ENCODE data around the gene INO80D.
"Not testable (repeated sequence)": the region's sequence is repeated elsewhere in the genome, so short reads cannot be mapped to it uniquely, and the experiment has no call there.

Gene INO80D

DNA sequence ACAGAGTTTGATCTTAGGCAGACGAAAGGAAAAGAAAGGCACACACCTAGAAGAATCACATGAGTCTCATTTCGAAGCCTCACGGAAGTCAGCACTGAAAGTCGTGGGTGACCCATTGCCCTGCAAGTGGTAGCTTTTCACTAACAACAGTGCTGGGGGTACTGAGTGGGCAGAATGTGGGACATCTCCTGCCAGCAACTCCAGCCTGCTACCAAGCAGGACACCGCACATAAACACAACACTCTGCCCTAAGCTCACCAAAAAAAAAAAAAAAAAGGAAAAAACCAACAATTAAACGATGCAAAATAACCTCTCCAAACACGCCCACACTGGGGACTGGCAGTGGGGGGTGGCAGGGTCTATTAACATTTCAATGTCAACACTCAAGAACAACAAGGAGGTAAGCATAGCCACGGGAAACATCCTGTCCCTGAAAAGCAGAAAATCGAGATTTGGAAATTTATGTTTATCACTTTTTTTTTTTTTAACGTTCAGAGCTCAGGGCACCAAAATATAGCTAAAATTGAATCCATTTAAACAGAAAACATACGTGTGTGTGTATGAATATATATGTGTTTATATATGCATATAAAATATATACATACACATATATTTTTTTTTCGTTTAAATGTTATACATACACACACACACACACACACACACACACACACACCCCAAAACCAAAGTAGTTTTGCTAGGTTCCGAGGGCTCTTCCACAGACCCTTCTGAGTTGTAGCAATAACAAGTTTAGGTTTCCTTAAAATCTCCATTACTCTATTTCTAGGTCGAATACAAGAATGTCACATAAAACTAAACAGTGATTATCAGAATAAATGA is 2.2 kb downstream of the INO80D start:
- DNase-seq: no peak

DNA sequence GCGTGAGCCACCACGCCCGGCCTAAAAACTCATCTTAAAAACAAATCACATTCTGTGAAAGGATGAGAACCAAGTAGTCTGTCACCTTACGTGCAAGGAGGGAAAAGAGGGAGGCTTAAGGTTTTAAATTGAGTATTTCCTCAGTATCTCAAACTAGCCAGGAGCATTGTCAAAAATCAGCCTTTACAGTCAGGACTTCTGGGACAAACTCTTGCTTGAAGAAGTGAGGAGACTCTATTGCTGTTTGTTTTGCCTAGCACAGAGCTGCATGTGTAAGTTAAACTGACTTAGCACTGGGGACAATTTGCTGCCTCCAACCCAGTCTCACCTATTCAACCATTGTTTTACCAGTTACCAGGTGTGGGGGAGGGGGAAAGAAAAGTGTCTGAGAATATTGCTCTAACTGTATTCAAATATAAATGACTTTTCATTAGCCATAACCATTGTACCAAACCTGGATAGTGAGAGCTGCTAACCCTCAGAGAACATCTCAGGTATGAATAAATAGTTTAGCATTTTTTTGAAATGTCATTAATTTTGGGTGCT is 3.6 kb downstream of the INO80D start:
- DNase-seq: no peak

DNA sequence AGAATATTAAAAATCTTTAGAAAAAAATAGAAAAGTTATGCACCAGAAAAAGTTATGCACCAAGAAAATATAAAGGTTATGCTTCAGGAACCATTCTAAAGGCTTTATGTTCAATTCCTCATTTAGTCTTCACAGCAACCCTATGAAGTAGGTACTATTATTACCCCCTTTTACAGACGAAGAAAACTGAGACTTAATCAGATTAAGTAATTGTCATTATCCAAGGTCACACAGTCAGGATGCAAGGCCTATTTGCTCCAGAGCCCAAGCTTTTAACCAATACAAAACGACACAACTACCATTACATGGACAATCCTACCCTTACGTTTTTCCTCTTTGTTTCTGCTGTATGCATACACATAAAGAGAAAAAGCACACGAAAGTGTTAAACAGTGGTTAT is 5.0 kb downstream of the INO80D start:
- no peak for DNase-seq

DNA sequence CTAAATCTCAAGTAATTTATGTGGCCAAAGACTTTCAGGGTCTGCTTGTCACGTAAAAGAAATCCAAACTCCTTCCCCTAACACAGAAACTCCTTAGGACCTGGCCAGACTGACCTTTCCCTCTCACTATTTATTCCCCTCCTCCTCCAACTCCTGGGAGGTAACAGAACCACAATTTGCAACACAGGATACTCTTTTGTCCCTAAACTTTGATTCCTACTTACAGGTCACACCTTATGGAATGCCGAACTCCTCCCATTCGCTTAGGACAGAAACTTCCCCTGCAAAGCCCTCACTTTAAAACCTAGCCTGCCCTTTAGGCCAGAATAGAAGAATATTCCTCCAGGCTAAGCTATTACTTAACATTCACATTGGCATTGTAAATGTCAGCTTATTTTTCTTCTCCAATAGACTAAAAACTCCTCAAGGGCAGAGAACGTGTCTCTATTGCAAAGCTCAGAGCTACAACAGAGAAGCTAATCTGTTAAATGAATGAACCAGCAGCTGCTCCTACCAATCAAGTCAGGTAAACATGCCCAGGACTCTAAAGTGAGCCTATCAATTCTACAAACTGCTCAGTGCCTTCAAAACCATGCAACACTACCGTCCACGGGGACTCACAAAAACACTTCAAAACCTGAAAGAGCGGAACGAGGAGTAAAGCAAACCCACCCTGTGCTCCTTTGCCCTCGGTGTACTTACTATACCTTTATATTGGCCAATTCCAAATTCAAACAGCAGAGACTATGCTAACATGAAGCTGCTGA is 6.1 kb downstream of the INO80D start:
- no peak for DNase-seq

DNA sequence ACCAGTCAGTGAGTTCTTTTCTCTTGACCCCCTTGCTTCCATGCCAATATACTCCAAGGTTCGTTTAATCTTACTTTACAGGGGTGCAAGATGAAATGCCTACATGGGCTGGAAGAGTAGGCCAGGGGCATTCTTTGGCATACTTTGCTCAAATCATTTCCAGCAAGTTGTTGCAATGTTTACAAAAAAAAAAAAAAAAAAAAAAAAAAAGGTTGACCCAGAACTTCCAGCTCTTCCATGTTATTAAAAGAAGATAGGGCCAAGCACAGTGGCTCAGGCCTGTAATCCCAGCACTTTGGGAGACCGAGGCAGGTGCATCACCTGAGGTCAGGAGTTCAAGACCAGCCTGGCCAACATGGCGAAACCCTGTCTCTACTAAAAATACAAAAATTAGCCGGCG is 8.1 kb downstream of the INO80D start:
- DNase-seq: not testable (repeated sequence)

DNA sequence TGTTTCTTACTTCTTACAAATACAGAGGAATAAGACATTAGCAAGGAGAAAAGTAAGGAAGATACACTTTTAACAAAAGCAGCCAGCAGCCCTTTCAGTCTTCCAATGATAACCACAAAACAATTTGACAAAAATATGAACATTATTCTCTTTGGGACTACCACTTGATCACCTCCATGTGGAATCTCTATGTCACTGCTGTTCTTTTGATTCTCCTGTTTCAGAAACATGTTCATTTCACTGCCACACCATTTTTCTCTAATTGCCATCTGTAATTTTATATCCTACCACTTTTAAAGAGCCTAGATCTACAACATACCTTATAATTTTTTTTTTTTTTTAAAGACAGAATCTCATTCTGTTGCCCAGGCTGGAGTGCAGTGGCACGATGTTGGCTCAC is 10.9 kb downstream of the INO80D start:
- DNase-seq: no peak

DNA sequence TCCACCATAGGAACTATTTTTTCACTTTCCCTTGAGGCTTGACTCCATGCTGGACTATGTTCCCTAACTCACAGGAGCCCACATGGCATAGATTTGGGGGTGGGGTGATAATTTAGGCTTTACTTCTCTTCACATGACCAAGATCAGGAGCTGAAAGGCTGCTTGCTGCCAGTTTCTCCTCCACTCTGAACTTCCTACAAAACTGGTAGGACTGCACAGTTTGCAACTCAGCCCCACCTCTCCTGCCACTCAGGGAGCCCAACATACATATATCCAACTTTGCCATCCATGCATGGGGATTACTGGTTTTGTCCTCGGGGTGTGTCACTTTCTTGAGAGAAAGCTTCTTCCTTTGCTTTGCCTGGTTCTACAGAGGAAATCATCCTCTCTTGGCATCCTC is 14.2 kb downstream of the INO80D start:
- no peak for DNase-seq

DNA sequence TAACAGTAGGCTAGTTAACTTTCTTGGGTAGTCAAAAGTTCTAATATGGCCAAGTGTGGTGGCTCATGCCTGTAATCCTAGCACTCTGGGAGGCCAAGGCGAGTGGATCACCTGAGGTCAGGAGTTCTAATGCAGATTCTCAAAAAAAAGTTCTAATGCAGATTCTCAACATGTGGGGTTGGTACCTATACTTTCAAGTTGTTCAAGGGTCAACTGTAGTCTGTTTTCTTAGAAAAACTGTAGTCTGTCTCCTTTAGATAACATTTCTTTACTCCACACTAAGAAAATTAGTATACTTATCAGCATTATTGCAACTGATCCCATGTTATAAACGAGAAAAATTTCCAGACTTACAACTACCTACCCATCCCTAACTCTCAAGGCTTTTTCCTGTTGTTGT is 16.6 kb downstream of the INO80D start:
- no peak for DNase-seq

DNA sequence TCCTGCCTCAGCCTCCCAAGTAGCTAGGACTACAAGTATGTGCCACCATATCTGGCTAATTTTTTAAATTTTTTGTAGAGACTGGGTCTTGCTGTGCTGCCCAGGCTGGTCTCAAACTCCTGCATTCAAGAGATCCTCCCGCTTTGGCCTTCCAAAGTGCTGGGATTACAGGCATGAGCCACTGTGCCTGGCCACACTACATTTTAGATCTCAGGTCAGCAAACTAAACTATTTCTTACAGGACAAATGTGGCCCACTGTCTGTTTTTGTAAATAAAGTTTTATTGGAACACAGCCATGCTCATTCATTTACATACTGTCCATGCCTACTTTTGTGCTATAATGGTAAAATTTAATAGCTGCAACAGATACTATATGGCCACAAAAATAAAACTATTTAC is 17.8 kb downstream of the INO80D start:
- DNase-seq: no peak

DNA sequence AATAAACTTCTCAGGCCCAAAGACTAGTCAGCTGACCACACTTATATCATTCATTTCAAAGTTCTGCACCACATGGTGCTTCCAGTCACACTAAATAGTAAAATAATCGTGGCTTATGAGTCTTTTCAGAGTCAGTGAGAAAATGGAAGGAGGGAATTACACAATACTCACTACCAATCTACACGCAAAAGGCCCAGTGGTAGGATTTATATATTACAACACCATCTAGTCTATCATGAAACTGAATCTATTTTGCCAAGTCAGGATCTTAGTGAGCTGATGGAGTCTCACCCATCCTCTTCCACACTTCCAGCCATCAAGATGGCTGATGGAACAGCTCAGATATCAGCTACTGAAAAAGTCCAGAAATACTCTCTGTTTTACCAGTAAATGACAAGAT is 21.9 kb downstream of the INO80D start:
- no peak for DNase-seq

DNA sequence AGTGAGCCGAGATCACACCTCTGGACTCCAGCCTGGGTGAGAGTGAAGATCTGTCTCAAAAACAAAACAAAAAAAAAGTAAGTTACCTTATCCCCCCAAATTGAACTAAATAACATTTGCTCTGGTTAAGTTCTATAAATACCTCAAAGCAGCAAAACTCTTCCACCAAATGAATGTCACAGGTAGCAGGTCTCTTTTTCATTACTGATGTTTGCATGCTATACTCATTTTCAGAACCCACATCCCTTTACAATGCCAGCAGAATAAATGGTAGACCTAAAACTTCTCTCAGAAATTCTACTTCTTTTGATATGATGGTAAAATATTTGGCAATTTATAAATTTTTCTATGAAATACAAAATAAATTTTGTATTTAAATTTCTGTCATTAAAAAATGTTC is 22.3 kb downstream of the INO80D start:
- DNase-seq: no peak

DNA sequence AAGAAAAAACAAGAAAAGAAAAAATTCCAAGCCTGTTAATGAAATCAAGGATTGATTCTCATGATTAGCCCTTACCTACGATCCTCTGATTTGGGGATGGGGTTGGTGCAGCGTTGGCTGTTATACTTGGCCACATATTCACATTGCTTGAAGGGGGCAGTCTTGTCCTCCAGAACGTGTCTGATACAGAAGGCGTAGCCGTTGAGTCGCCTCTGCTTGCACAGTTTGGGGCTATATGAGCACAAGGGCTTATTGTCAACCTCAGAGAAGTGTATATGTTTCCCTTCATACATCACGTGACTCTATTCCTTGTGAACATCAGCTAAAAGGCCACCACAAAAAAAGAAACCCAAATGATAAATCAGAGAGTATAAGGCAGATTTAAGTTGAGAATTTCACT is 23.2 kb downstream of the INO80D start:
- DNase-seq: no peak

DNA sequence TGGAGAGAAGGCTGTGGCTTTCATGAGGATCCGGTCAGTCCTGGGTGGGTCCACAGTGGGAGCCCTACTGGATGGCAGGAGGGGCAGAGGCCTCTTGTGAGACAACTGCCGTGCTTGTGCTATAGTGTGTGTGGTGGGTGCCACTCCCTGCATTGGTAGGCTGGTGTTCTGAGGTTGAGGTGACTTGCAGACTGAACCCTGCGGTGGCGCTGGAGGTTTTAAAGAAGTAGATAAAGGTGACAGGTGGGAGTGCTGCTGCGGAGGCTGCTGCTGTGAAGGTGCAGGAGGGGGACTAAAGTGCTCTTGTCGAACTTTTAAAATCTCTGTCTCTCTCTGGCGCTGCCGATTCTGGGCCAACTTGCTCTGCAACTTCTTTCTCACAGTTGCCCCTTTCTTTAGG is 29.7 kb downstream of the INO80D start:
- DNase-seq: no peak

DNA sequence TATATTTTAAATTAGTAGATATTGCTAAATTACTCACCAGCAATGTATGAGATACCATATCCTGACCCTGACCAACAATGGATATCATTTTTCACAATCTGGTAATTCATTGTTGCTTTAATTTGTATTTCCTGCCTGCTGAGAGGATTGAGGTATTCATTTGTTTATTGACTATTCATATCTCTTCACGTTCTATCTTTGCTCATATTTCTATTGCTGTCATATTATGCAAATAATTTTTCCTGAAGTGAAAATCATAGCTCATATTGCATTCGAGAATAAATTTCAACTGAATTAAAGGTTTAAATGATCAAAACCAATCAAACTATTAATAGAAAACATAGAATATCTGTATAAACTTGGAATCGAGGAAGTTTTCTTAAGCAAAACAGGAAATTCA is 31.0 kb downstream of the INO80D start:
- no peak for DNase-seq

DNA sequence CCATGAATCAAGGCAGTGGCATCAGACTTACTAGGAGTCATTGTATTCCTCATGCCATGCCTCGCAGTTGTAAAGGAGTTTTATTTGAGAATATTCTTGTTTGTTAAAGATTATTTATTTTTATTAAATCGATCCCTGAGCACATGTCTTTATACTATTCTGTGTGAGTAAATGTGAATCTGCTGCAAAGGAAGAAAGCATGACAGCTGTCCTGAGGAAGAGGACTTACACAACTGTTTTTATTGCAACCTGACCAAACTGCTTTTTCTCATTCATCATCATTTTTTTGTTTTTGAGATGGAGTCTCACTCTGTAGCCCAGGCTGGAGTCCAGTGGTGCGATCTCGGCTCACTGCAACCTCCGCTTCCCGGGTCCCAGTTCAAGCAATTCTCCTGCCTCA is 34.1 kb downstream of the INO80D start:
- no peak for DNase-seq

DNA sequence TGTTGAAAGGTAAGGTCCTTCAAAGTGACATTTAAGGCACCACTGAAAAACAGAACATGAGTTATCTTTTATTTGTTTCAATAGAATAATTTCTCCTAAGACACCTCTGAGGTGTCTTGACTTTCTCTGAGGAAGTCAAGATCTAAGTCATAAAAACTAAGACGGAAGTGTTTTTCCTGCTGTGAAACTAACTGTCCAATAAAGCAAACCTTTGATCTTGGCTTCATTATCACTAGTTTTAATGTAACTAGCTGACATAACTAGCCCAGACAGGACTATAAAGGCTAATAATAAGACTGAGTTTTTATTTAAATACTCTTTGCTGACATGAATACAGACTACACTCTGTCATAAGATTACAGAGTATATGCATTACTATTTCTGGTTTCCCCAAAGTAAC is 36.6 kb downstream of the INO80D start:
- no peak for DNase-seq

DNA sequence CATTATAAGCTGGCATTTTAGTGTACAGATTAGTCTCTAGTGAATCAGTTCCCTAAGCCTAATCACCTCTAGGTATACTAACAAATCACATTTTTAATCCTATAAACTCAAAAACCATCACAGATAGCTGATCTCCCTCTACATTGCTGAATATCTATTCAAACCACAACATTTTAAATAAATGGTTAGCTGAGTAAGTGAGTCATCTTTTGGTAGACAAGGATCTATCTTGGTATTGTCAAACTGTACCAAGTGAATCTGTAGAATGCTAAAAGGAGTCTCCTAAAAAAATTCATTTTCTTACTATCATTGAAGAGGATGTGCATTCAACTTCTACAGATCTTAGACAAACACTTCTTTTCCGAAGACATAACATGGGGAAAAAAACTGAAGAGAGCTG is 40.7 kb downstream of the INO80D start:
- DNase-seq: no peak

DNA sequence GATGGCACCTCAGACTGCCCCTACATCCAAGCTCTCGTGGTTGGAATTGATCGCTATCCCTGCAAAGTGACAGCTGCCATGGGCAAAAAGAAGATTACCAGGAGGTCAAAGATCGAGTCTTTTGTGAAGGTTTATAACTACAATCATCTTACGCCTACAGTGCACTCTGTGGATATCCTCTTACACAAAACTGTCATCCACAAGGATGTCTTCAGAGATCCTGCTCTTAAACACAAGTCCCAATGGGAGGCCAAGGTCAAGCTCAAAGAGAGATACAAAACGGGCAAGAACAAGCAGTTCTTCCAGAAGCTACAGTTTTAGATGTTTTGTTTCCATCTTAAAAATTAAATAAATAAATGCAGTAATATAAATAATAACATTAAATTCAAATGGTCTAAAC is 45.4 kb downstream of the INO80D start:
- no peak for DNase-seq

DNA sequence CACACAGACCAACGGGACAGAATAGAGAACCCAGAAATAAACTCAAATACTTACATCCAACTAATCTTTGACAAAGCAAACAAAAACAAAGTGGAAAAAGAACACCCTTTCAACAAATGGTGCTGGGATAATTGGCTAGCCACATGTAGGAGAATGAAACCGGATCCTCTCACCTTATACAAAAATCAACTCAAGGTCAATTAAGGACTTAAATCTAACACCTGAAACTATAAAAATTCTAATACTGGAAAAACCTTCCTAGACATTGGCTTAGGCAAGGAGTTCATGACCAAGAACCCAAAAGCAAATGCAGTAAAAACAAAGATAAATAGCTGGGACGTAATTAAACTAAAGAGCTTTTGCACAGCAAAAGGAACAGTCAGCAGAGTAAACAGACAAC is 50.6 kb downstream of the INO80D start:
- DNase-seq: not testable (repeated sequence)

DNA sequence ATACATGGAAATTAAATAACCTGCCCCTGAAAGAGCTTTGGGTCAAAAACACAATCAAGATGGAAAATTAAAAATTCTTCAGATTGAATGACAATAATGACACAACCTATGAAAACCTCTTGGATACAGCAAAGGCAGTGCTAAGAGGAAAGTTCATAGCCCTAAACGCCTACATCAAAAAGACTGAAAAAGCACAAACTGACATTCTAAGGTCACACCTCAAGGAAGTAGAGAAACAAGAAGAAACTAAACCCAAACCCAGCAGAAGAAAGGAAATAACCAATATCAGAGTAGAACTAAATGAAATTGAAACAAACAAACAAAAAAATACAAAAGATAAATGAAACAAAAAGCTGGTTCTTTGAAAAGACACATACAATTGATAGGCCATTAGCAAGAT is 52.5 kb downstream of the INO80D start:
- DNase-seq: not testable (repeated sequence)

DNA sequence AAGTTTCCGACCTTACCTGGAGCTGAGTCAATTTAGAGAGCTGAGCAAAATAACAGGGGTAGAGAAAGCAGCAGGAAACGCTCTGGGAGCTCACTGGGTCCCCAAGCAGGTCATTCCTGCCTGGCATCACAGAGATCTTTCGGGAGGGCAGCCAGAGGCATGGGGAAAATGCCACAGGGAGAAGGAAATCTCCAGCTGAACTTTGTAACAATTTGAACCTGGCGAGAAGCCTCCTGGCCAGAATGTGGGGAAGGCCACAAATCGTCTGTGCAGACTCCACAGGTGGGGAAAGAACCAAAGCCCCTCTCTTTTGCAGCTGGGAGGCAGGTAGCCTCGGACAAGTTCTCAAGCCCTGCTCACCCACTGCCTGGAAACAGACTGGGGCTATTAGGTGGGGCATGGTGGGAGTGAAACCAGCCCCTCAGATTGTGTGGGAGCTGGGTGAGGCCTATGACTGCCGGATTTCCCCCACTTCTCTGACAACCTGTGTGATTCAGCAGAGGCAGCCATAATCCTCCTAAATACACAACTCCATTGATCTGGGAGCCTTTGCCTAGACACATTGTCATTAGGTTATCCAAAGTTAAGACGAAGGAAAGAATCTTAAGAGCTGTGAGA is 53.9 kb downstream of the INO80D start:
- DNase-seq: no peak

DNA sequence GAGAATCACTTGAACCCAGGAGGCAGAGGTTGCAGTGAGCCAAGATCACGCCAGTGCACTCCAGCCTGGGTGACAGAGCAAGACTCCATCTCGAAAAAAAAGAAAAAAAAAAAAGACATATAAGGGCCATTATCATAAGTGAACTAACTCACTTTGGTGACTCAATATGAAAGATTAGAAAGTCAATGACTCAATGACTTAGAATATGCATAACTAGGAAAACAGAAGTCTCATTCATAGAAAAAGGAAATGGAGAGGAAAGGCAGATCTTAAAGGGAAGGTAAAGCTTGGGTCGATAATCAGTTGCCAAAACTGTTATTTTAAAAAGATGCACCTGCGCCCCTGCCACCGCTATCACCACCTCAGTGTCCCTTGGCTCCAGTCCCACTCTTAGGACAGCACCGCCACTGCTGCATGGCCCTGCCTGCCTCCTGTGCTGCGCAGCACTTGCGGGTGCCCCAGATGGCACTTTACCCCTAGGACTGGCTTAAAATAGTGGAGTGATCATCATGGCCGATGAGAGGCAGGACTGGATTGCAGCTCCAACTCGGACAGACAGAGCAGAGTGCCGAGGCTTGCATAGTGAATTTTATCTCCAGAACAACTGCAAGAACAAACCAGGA is 54.7 kb downstream of the INO80D start:
- DNase-seq: no peak

DNA sequence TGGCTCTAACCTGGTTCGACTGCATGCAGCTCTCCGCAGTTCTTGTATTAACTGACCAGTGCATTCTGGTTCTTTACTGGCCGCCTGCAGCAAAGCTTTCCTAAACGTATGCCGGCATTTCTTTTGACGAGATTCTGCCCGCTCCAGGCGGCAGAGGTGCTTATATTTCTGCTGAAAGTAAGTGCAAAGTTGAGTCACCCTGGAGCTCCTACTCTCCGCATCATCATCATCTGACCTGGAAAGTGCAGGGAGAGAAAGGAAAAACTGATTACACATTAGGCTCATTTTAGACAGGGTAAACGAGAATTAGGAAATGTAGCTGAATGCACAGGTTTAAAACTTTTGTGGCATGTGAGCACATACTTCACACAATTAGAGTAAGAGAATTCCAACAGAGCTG is 57.9 kb downstream of the INO80D start:
- DNase-seq: no peak

All from NCI-H1105 (cell line).